Transverse colon (tissue), 4 donors: ENCODE measurements around the gene OR1D2.
"Not testable (repeated sequence)": the region's sequence is repeated elsewhere in the genome, so short reads cannot be mapped to it uniquely, and the experiment has no call there.

ENCODE experiments used
- CTCF ChIP-seq, 5 experiments: fragments of 200-600 bp in 3 of 5; fragments of 450-650 bp in 2 of 5; sonication (generic) in 3 of 5; IDR thresholded peaks; 1 replicate in 2 of 5; 2 replicates in 3 of 5; pipeline ENCODE4 v1.5.1; 2016 to 2017; ENCODE audit warnings: antibody characterized with exemption in 5 of 5, inconsistent platforms in 3 of 5, mild to moderate bottlenecking in 2 of 5, moderate library complexity in 1 of 5
- POLR2A ChIP-seq: fragments of 450-650 bp; IDR thresholded peaks from one replicate; pipeline ENCODE4 v1.6.1; 2016; ENCODE audit warnings: antibody characterized with exemption, mild to moderate bottlenecking, moderate library complexity
- POLR2AphosphoS5 ChIP-seq, 3 donors: sonication (generic); formaldehyde crosslinking; IDR thresholded peaks; one replicate each; pipeline ENCODE4 v1.6.1; 2016; ENCODE audit warnings: antibody characterized with exemption in 3 of 3

- not testable (repeated sequence) for TF ChIP-seq CTCF (IDR thresholded peaks at IDR 0.05); POLR2A; POLR2AphosphoS5 (IDR thresholded peaks at IDR 0.05)
These were observed 30.4 kb downstream of the OR1D2 start for GRCh38 chr17:3073850-3074249.
